SU-DHL-6 (cell line): ENCODE measurements around the gene HIVEP3.

Experiments
- H2AFZ ChIP-seq: fragments of 200-600 bp; sonication (generic); 2 replicates; pipeline ENCODE4 v1.6.1; 2014; ENCODE audit warnings: low read depth, mild to moderate bottlenecking, moderate library complexity, mixed read lengths, antibody characterized with exemption, low read length; ENCODE audit not compliant: severe bottlenecking
- H3F3A ChIP-seq: fragments of 200-600 bp; shearing (Covaris generic); 2 replicates; pipeline ENCODE4 v1.6.0; 2016; ENCODE audit warnings: antibody characterized with exemption, mild to moderate bottlenecking; ENCODE audit not compliant: insufficient read depth
- H3K27ac ChIP-seq: fragments of 200-600 bp; sonication (generic); 2 replicates; pipeline ENCODE4 v1.5.1; 2016; ENCODE audit warnings: low read depth, mild to moderate bottlenecking, low read length, moderate library complexity, mixed read lengths
- H3K27me3 ChIP-seq: fragments of 200-600 bp; sonication (generic), shearing (Covaris generic); 2 replicates; pipeline ENCODE4 v1.6.0; 2014; ENCODE audit warnings: mild to moderate bottlenecking, low read length
- H3K36me3 ChIP-seq: fragments of 200-600 bp; sonication (generic); 2 replicates; pipeline ENCODE4 v1.6.1; 2014; ENCODE audit warnings: mild to moderate bottlenecking, low read length, mixed read lengths
- H3K4me2 ChIP-seq: fragments of 300-600, 200-600 bp; shearing (Covaris generic), sonication (generic); 2 replicates; pipeline ENCODE4 v1.6.0; 2014; ENCODE audit warnings: low read length, low read depth, mild to moderate bottlenecking; ENCODE audit not compliant: poor library complexity, severe bottlenecking
- H3K4me3 ChIP-seq: fragments of 200-600 bp; sonication (generic); 2 replicates; pipeline ENCODE4 v1.5.1; 2014; ENCODE audit warnings: antibody characterized with exemption, low read length, mild to moderate bottlenecking, mixed read lengths; ENCODE audit not compliant: insufficient read depth, poor library complexity, severe bottlenecking
- H3K79me2 ChIP-seq: fragments of 200-600 bp; sonication (generic); 2 replicates; pipeline ENCODE4 v1.6.1; 2014; ENCODE audit warnings: mild to moderate bottlenecking, low read length, moderate library complexity; ENCODE audit not compliant: insufficient read depth
- H3K9ac ChIP-seq: fragments of 200-600 bp; sonication (generic); 2 replicates; pipeline ENCODE4 v1.7.0; 2014; ENCODE audit warnings: mild to moderate bottlenecking, low read length
- H3K9me2 ChIP-seq: fragments of 200-600 bp; sonication (generic); replicated peaks from 2 replicates; pipeline ENCODE4 v1.6.1; 2014; ENCODE audit warnings: low read length; ENCODE audit not compliant: insufficient read depth
- H3K9me3 ChIP-seq: fragments of 200-600 bp; sonication (generic); 2 replicates; pipeline ENCODE4 v1.6.1; 2014; ENCODE audit warnings: low read length, mixed read lengths; ENCODE audit not compliant: insufficient read depth
- H4K20me1 ChIP-seq: fragments of 200-600 bp; sonication (generic); 2 replicates; pipeline ENCODE4 v1.6.1; 2014; ENCODE audit warnings: low read depth, mild to moderate bottlenecking, antibody characterized with exemption, low read length, moderate library complexity, mixed read lengths
- CTCF ChIP-seq: fragments of 200-600 bp; sonication (generic); IDR thresholded peaks from one replicate; pipeline ENCODE4 v1.5.1; 2017; ENCODE audit warnings: antibody characterized with exemption, mild to moderate bottlenecking, low read length, moderate library complexity; ENCODE audit not compliant: insufficient read depth, poor library complexity, severe bottlenecking
- EZH2phosphoT487 ChIP-seq: fragments of 200-600 bp; sonication (generic), shearing (Covaris generic); conservative IDR thresholded peaks from 2 replicates; pipeline ENCODE4 v1.6.1; 2018; ENCODE audit warnings: mild to moderate bottlenecking, antibody characterized with exemption, low read length, moderate library complexity, mixed read lengths

The HIVEP3 gene

GRCh38 chr1:41500781-41501518 is 417.8 kb downstream of the HIVEP3 start:
- Histone ChIP-seq H2AFZ (no peak overlapping the region), H3K4me3 (no peak overlapping the region), H3K9ac (no peak overlapping the region), H3K79me2 (no peaks in the 10 kb centered on the region), H3K27me3 (no peaks in the 10 kb centered on the region), H3F3A (no peaks in the 10 kb centered on the region), H3K27ac (no peak overlapping the region), H3K9me2 (no peaks in the 10 kb centered on the region), H3K9me3 (no peaks in the 10 kb centered on the region), H4K20me1 (no peaks in the 10 kb centered on the region), H3K4me2 (no peak overlapping the region), H3K36me3 (no peaks in the 10 kb centered on the region)
- TF ChIP-seq EZH2phosphoT487 (no peak), CTCF (no peak)

GRCh38 chr1:41500378-41500777 is 418.3 kb downstream of the HIVEP3 start:
- Histone ChIP-seq H3K4me2 (no peak overlapping the region), H3F3A (no peaks in the 10 kb centered on the region), H3K27ac (no peak overlapping the region), H4K20me1 (no peaks in the 10 kb centered on the region), H3K79me2 (no peaks in the 10 kb centered on the region), H3K9me2 (no peaks in the 10 kb centered on the region), H2AFZ (no peak overlapping the region), H3K9me3 (no peaks in the 10 kb centered on the region), H3K9ac (no peak overlapping the region), H3K27me3 (no peaks in the 10 kb centered on the region), H3K4me3 (no peak overlapping the region), H3K36me3 (no peaks in the 10 kb centered on the region)
- TF ChIP-seq CTCF (no peak), EZH2phosphoT487 (no peak)

- no peaks in the 10 kb centered on the region for H4K20me1 ChIP-seq
- TF ChIP-seq CTCF (no peak), EZH2phosphoT487 (no peak)
- H3K9me3 ChIP-seq: no peaks in the 10 kb centered on the region
- H3F3A ChIP-seq: no peaks in the 10 kb centered on the region
- H3K27ac ChIP-seq: no peak overlapping the region
- H3K9ac ChIP-seq: no peak overlapping the region
- no peaks in the 10 kb centered on the region for H3K36me3 ChIP-seq
- H3K27me3 ChIP-seq: no peaks in the 10 kb centered on the region
- H2AFZ ChIP-seq: no peak overlapping the region
- no peak overlapping the region for H3K4me2 ChIP-seq
- H3K79me2 ChIP-seq: no peaks in the 10 kb centered on the region
- H3K4me3 ChIP-seq: no peak overlapping the region
- no peaks in the 10 kb centered on the region for H3K9me2 ChIP-seq
These were observed 419.1 kb downstream of the HIVEP3 start for GRCh38 chr1:41499591-41499990.
